HG02938 (cell line): ENCODE results near the gene DCUN1D4.

Source experiments
- ATAC-seq: cut with Tn5 transposase; IDR thresholded peaks from one replicate; pipeline ENCODE4 v1.9.1; 2021; ENCODE audit warnings: mild to moderate bottlenecking, moderate library complexity; ENCODE audit not compliant: unreplicated experiment

Gene DCUN1D4

GRCh38 chr4:51842554-51843308 lies at the start of gene DCUN1D4:
DCUN1D4 (plus strand) TSS chr4:51843153; CDS start chr4:51843243, 90 bp downstream.
- peak; percentile 91 for ATAC-seq

GRCh38 chr4:51820443-51821234 lies 22.3 kb upstream of the DCUN1D4 start:
- no peak for ATAC-seq

- ATAC-seq: no peak
Measured at GRCh38 chr4:51825341-51825740, 17.6 kb upstream of the DCUN1D4 start.

DNA sequence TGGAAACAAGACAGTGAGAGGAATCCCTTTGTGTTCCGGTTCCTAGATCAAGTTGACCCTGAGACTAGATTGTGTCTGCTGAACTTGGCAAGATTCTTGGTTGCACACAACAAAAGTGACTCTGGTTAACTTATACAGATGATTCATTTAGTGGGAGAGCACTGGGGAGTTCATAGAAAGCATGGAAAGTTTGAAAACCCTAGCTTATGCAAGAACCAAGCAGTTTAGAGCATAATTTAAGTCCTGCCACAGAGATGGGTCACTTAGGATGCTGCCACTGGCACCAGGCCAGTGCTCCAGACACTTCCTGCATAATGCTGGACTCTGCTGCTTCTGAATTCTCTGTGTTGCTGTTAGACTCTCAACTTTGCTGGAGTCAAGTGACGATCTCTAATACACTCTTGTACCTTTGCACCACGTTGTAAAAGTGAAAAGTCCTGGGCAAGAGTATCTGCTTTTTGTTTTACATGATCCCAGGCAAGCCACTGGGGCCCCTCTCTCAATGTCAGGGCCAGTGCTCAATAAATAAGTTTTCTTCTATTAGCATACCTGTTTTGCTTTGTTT lies 12.7 kb upstream of the DCUN1D4 start:
- no peak for ATAC-seq

- ATAC-seq: no peak
Measured at GRCh38 chr4:51831133-51831532, 11.8 kb upstream of the DCUN1D4 start.

GRCh38 chr4:51833236-51833635 lies 9.7 kb upstream of the DCUN1D4 start:
- no peak for ATAC-seq

- ATAC-seq: no peak
Measured at GRCh38 chr4:51835079-51835478, 7.9 kb upstream of the DCUN1D4 start.

DNA sequence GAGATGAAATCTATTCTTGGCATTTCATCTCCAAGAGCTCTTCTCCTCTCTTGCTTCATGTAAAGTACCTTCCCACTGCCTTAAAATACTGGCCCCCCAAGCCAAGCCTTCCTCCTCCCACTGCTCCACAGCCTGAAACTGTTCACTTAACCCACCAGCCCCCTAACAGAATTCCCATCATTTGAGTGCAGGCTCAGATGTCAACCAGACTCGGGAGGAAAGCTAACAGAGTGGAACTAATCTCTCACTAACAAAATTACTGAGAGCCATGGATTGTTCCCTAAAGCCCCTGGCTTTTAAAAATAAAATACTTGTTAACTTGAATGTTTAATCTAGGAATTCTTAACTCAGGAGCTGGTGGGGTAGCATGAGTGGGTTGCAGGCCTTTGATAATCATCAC lies 7.1 kb upstream of the DCUN1D4 start:
- ATAC-seq: no peak

DNA sequence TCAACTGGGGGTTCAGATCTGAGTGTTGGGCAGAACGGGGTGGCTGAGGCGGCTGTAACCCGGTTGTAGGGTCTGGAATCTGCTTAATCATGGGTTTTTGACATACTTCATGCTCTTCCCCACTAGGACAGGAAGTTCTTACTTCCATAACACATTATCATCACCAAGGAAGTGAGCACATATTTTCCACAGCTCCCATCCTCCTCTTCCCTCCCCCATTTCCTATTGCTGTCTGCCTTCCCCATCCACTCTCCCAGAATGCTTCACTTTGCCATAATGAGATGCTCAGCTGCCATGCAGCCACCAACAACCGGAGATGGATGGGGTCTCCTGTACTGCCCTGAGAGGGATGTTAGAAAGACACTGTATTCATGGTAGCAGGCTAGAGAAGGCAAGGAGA lies 6.4 kb upstream of the DCUN1D4 start:
- no peak for ATAC-seq

DNA sequence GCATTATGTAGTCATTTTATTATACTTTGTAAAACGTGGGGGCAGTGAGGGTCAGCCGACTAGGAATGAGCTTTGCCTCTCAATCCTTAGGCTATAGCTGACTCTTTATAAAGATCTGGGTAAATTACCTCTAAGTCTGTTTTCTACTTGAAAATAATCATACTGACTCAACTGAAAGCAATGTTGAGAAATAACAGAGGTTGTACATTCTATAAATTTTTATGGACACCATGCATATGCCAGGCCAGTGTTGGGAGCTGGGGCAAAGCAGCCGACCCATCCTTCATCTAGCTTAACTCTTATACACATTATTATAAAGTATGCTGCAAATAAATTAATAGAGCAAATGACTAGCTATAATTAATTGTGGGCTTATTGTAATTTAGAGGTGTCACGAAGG lies 2.2 kb upstream of the DCUN1D4 start:
- ATAC-seq: no peak

DNA sequence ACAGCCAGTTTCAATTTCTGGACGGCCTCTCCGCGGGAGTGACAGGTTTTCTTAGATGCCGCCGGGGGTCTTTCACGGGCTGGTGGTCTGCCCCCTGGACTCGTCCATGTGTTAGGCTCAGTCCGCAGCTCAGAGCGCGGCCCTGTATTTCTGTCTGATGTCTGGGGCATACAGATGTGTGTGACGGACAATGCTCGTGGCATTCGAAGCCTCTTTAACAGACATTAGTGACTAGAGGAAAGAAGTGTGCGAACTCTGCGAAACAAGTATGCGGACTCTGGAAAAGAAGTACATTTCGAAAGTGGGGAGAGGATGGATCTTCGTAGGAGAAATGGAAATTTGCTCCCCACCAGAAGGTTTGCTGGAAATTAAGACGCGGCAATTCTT lies 793 bp upstream of the DCUN1D4 start:
- no peak for ATAC-seq

DNA sequence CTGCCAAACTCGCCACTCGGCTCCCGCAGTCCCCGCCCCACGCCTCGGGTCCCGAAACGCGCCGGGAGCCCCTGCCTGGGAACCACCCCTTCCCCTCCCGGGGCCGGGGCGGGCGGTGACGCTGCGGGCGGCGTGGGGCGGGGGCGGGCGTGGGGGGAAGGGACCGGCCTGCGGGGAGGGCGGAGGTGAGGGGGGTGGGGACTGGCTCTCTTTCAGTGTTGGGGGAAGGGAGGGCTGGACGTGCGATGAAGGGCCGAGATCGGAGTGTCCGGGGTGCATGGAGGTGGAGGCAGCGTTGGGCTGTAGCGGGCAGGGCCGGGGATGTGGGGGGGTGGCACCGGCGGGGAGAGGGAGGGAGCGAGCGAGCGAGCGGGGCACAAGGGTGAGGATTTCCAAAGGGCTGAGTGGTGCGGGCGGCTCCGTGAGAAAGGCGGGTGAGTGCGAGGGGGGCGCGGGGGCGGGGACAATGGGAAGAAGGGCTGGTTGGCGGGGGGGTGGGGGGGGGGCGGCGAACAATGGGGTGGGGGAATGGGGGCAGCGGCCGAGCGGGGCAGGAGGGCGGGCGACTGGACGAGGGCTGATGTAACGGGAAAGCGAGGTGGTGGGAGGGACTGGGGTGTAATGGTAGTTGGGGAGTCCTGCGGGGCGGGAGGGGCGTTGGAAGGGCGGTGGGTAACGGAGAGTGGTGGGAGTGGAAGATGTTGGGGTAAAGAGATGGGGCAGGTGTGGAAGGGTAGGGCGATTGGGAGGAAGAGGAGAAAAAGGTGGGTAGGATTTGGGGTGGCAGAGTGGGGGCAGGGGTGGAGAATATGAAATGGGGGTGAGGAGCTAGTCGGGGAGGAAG lies 578 bp downstream of the DCUN1D4 start:
- peak; percentile 20 for ATAC-seq

DNA sequence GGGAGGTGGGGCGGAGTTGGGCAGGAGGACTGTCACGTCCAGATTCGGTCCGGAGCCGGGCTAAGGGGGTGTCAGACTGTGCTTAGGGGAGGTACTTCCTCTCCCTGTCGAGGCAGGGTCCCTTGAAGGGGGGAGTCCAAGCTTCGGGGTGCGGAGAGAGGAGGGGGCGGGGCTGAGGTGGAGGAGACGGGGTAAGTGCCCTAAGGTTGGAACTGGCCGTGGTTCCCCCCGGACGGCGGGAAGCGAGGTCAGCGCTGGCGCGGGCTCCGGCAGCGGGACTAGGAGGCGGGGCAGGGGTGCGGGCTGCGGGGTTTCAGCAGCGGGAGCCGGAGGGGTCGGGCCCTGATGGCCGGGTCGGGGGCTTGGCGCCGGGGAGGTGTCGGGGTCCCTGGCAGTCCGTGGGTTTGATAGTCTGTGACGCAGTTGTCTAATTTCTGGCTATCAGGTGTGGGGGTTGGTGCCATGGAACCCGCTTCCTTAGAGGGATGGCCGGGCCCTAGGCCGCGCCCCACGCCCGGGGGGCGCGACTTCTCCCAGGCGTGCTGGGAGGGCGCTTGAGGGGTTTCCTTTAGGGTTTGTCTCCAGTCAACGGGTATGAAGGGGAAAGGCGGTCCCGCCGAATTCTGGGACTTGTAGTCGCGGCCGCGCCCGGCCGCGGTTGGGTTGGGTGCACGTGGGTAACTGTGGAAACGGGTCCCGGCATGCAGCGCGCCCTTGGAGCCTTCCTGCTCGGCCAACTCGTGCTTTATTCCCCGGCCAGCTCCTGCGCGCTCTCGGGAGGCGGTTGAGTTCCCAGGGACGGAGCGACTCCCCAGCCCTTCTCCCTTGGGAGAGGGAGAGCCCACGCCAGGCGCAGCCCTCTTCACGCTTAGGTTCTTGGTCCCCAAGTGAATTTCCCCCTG lies 1.5 kb downstream of the DCUN1D4 start:
- ATAC-seq: peak; percentile 37

- ATAC-seq: no peak
Measured at GRCh38 chr4:51845055-51845426, 2.1 kb downstream of the DCUN1D4 start.

GRCh38 chr4:51845711-51846110 lies 2.8 kb downstream of the DCUN1D4 start:
- no peak for ATAC-seq

GRCh38 chr4:51849430-51849829 lies 6.5 kb downstream of the DCUN1D4 start:
- no peak for ATAC-seq

DNA sequence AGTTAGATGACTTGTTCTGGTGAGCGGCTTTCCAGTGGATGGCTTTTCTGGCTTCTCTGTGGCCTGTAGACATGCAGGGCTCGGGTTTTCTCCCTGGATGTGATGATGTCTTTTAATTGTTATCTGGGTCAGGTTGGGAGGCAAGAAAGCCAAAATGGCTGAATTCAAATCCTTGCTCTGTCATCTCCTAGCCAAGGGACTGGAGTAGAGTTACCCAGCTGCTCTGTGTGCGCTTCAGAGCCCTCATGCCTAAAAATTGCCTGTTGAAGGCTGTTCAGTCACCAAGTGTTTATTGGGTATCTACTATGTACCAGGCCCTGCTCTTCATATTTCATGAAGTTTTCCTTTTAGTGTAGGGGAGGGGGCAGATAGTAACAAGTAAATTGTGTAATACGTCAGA lies 7.3 kb downstream of the DCUN1D4 start:
- ATAC-seq: no peak

GRCh38 chr4:51851090-51851936 lies 8.4 kb downstream of the DCUN1D4 start:
- ATAC-seq: no peak

DNA sequence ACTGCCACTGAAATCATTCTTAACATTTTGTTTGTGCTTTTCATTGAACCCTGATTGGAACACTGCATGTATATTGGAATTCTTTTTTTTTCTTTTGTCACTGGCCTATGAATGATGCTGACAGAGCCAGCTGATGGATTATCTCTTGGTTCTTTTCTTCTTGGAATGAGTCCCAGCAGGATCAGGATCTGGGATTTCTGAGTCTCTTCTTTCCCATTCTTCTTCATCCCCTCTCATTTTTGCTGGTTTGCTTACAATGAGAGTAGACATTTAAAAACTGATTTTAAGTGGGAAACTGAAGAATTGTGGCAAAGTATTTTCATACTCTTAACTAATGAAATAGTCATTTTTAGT lies 9.0 kb downstream of the DCUN1D4 start:
- ATAC-seq: no peak
